GM08714 (cell line): ENCODE measurements around the gene BRD4.
"Not testable (repeated sequence)": the region's sequence is repeated elsewhere in the genome, so short reads cannot be mapped to it uniquely, and the experiment has no call there.

ENCODE experiments used
- H3K4me3 ChIP-seq: fragments of 200-500 bp; sonication (Bioruptor generic); 2 replicates; pipeline ENCODE4 v1.5.1; 2014; ENCODE audit warnings: mild to moderate bottlenecking, low read length, inconsistent platforms
- ZNF274 ChIP-seq: IDR thresholded peaks from 2 replicates; pipeline ENCODE4 v1.6.1; 2012; ENCODE audit warnings: mild to moderate bottlenecking, low read depth, low read length

BRD4 gene

DNA sequence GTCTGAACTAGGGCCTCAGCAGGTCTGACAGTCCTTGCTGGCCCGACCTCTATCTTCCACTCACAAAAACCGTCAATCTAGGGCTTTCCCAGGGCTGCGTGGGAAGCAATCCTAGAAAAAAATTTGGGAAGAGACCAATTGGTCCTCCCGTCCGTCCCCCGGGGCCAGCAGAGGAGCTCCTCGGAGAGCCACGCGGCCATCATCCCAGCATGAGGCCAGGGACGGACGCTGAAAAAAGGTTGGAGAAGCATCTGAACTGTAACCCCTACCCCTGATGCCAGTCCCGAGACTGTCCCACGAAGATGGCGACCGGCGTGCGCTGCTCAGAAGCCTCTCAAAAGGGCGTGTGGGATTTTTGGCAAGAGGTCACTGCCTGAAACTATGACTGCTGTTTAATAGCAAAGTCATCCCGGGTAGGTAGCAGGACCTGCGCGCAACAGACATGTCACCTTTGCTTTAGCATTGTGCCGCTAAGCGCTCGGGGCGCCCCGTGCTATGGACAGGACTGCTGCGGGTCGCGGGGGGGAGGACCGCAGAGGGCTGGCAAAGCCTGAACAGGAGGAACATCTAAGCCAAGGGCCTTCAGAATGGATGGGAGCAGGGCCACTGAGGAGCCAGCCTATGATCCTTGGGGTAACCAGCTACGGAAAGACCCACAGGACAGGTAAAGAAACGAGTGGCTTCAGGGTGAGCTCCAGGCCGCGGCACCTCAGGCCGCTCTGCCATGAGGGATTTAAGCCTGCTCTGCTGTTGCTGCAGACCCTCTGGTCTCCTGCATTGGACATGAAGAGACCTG lies 36.7 kb upstream of the BRD4 start:
- no peak overlapping the region for H3K4me3 ChIP-seq
- no peak for TF ChIP-seq ZNF274

DNA sequence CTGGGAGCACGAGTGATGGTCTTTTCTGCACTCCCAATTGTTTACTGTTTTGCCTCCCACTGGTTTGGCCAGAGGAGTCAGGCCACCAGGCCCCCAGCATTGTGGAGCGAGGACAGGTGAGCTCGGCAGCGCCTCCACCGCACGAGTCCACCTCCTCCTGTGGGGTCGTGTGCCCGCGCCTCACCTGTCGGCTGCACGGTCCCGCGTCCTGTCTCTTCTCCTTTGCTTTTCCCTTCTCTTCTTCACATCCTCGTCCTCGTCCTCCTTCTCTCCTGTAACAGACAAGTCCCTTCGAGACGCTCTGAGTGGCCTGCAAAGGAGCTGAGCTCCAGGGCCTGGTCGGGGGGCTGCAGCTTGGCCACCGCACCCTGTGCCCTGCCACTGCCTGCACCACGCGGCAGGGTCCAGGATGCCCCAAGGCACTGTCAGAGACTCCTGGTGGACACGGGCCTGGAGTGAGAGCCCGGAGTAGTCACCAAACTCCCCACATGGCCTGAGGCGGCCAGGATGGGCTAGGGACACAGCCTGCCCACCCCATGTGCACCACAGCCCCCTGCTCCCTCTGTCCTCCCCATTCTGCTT lies 35.8 kb upstream of the BRD4 start:
- TF ChIP-seq ZNF274, result no peak
- no peak overlapping the region for H3K4me3 ChIP-seq

- H3K4me3 ChIP-seq, result no peak overlapping the region
- no peak for TF ChIP-seq ZNF274
These were observed 35.1 kb upstream of the BRD4 start for GRCh38 chr19:15367439-15367838.

DNA sequence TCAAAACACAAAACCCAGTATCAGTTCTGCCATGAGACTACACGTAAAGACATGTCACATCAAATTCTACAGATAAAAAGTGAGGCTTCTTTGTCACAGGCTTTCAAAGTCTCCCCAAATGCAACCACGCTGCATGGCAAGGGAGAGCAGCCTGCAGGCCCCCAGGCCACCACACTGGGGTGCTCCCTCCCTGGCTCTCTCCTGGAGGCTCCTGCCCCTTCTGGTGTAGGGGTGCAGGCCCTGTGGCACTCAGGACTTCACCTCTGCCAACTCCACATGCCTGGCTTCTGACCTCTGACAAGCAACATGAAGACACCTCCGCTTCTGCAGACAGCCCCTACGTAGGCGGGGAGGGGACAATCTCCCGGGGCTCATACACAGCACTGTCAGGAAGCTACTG lies 32.9 kb upstream of the BRD4 start:
- TF ChIP-seq ZNF274, result no peak
- H3K4me3 ChIP-seq, result no peak overlapping the region

GRCh38 chr19:15363791-15364190 lies 31.5 kb upstream of the BRD4 start:
- H3K4me3 ChIP-seq, result not testable (repeated sequence)

DNA sequence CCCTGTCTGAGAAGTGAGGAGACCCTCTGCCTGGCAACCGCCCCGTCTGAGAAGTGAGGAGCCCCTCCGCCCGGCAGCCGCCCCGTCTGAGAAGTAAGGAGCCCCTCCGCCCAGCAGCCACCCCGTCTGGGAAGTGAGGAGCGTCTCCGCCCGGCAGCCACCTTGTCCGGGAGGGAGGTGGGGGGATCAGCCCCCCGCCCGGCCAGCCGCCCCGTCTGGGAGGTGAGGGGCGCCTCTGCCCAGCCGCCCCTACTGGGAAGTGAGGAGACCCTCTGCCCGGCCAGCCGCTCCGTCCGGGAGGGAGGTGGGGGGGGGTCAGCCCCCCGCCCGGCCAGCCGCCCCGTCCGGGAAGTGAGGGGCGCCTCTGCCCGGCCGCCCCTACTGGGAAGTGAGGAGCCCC lies 30.7 kb upstream of the BRD4 start:
- H3K4me3 ChIP-seq, result not testable (repeated sequence)

DNA sequence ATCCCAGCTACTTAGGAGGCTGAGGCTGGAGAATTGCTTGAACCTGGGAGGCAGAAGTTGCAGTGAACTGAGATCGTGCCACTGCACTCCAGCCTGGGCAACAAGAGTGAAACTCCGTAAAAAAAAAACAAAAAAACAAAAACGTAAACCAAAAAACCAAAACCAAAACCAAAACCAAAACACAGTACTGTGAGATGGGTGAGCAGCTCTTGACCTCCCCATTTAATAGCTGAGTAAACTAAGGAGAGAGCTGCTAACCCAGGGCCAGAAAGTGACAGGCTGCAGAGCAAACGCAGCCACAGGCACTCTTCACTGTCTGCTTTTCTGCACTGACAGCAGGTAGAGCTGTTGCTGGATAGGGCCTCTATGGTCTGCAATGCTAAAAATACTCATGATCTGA lies 27.7 kb upstream of the BRD4 start:
- not testable (repeated sequence) for H3K4me3 ChIP-seq

GRCh38 chr19:15358918-15359317 lies 26.6 kb upstream of the BRD4 start:
- H3K4me3 ChIP-seq, result no peak overlapping the region
- no peak for TF ChIP-seq ZNF274

- no peak overlapping the region for H3K4me3 ChIP-seq
- no peak for TF ChIP-seq ZNF274
These were observed 25.6 kb upstream of the BRD4 start for GRCh38 chr19:15357906-15358305.

- H3K4me3 ChIP-seq, result no peak overlapping the region
- TF ChIP-seq ZNF274, result no peak
These were observed 22.4 kb upstream of the BRD4 start for GRCh38 chr19:15354566-15355296.

DNA sequence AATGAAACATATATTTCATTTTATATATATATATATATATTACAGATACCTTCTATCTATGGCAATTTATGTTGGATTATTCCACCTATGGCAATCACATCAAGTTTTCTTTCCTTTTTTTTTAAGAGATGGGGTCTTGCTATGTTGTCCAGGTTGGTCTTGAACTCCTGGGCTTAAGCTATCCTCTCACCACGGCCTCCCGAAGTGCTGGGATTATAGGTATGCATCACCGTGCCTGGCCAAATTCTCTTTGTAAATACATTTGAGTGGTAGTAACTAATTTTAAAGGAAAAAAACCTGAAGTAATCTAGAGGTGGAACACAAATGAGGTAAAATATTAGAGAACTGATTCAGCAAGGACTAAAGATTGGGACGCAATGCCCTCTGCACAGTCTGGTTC lies 21.6 kb upstream of the BRD4 start:
- no peak for TF ChIP-seq ZNF274
- no peak overlapping the region for H3K4me3 ChIP-seq

GRCh38 chr19:15352535-15352934 lies 20.2 kb upstream of the BRD4 start:
- H3K4me3 ChIP-seq, result not testable (repeated sequence)

DNA sequence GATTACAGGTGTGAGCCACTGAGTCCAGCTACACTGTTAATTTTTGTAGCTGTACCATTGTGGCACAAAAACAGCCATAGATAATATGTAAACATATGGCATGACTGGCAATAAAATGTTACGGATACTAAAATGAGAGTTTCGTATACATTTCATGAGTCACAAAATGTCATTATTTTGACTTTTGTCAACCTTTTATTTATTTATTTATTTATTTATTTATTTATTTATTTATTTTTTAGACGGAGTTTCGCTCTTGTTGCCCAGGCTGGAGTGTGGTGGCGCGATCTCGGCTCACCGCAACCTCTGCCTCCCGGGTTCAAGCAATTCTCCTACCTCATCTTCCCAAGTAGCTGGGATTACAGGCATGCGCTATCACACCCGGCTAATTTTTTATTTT lies 9.0 kb upstream of the BRD4 start:
- H3K4me3 ChIP-seq, result not testable (repeated sequence)

- no peak for TF ChIP-seq ZNF274
- no peak overlapping the region for H3K4me3 ChIP-seq
These were observed 7.7 kb upstream of the BRD4 start for GRCh38 chr19:15340086-15340485.

GRCh38 chr19:15337202-15337601 lies 4.9 kb upstream of the BRD4 start:
- no peak overlapping the region for H3K4me3 ChIP-seq
- TF ChIP-seq ZNF274, result no peak

DNA sequence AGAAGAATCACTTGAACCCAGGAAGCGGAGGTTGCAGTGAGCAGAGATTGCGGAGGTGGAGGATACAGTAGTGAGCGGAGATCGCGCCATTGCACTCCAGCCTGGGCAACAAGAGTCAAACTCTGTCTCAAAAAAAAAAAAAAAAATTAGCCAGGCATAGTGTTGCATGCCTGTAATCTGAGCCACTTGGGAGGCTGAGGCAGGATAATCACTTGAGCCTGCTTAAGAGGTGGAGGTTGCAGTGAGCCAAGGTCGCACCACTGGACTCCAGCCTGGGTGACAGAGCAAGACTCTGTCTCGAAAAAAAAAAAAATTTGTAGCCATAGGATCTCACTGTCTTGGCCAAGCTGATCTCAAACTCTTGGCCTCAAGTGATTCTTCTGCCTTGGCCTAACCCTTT lies 3.7 kb upstream of the BRD4 start:
- not testable (repeated sequence) for H3K4me3 ChIP-seq
